GM18505 (cell line): ENCODE data around the gene TCN2.
"Not testable (repeated sequence)": the region's sequence is repeated elsewhere in the genome, so short reads cannot be mapped to it uniquely, and the experiment has no call there.

ENCODE experiments used
- ATAC-seq: cut with Tn5 transposase; IDR thresholded peaks from one replicate; pipeline ENCODE4 v1.9.1; 2021; ENCODE audit not compliant: unreplicated experiment
- POLR2A ChIP-seq: IDR thresholded peaks from 4 replicates; pipeline ENCODE4 v1.6.1; 2011; ENCODE audit warnings: borderline replicate concordance; ENCODE audit not compliant: insufficient read depth, insufficient read length; ENCODE audit errors: extremely low read depth

Gene TCN2

GRCh38 chr22:30652852-30653251, 45.9 kb downstream of the TCN2 start:
- no peak for ATAC-seq
- TF ChIP-seq POLR2A = no peak

- TF ChIP-seq POLR2A = no peak
- ATAC-seq = no peak
Observed at GRCh38 chr22:30654361-30654760, 47.4 kb downstream of the TCN2 start.

GRCh38 chr22:30655532-30655931, 48.6 kb downstream of the TCN2 start:
- no peak for ATAC-seq
- TF ChIP-seq POLR2A = no peak

GRCh38 chr22:30662040-30662439, 55.1 kb downstream of the TCN2 start:
- no peak for TF ChIP-seq POLR2A

GRCh38 chr22:30664798-30665197, 57.8 kb downstream of the TCN2 start:
- TF ChIP-seq POLR2A = no peak
- ATAC-seq = no peak

More at GRCh38 chr22:30662040-30662439, 55.1 kb downstream of the TCN2 start:
- ATAC-seq = no peak

GRCh38 chr22:30665266-30665665, 58.3 kb downstream of the TCN2 start:
- no peak for TF ChIP-seq POLR2A
- ATAC-seq = no peak

GRCh38 chr22:30665786-30666185, 58.8 kb downstream of the TCN2 start:
- no peak for ATAC-seq
- no peak for TF ChIP-seq POLR2A

GRCh38 chr22:30667107-30667493, 60.1 kb downstream of the TCN2 start:
- no peak for TF ChIP-seq POLR2A
- peak; percentile 10 for ATAC-seq

- peak; percentile 86 for ATAC-seq
- TF ChIP-seq POLR2A = peak; percentile 45
Observed at GRCh38 chr22:30667494-30668385, 60.8 kb downstream of the TCN2 start, which contains the start of gene DUSP18. DUSP18 (minus strand) TSS chr22:30667875; CDS start chr22:30664003, 3,872 bp downstream.

GRCh38 chr22:30668386-30668710, 61.4 kb downstream of the TCN2 start:
- TF ChIP-seq POLR2A = no peak
- no peak for ATAC-seq

- TF ChIP-seq POLR2A = no peak
- no peak for ATAC-seq
Observed at GRCh38 chr22:30671071-30671470, 64.1 kb downstream of the TCN2 start.

- TF ChIP-seq POLR2A = no peak
Observed at GRCh38 chr22:30673136-30673535, 66.2 kb downstream of the TCN2 start.

GRCh38 chr22:30674482-30674881, 67.5 kb downstream of the TCN2 start:
- TF ChIP-seq POLR2A = no peak
- ATAC-seq = no peak

More at GRCh38 chr22:30673136-30673535, 66.2 kb downstream of the TCN2 start:
- ATAC-seq = no peak

GRCh38 chr22:30675436-30675835, 68.5 kb downstream of the TCN2 start:
- TF ChIP-seq POLR2A = no peak
- ATAC-seq = no peak

GRCh38 chr22:30676565-30676964, 69.6 kb downstream of the TCN2 start:
- ATAC-seq = not testable (repeated sequence)
